Activated CD8-positive, alpha-beta memory T cell treated with anti-CD3 and anti-CD28 coated beads, Interleukin-2, amount 50 U/mL, for 24 hours (primary cell): ENCODE data around the gene SRRD.
"Not testable (repeated sequence)": the region's sequence is repeated elsewhere in the genome, so short reads cannot be mapped to it uniquely, and the experiment has no call there.

Experiments used
- DNase-seq: peaks from one replicate; pipeline ENCODE4 v3.0.0-alpha.2; 2020; ENCODE audit errors: extremely low read depth

SRRD gene

GRCh38 chr22:26522592-26522991 lies 38.9 kb downstream of the SRRD start:
- DNase-seq = no peak

GRCh38 chr22:26524870-26525269 lies 41.2 kb downstream of the SRRD start:
- no peak for DNase-seq

GRCh38 chr22:26525946-26526564 lies 42.4 kb downstream of the SRRD start:
- no peak for DNase-seq

- DNase-seq = no peak
Measured at GRCh38 chr22:26527167-26527566, 43.5 kb downstream of the SRRD start.

- no peak for DNase-seq
Measured at GRCh38 chr22:26527574-26528465, 44.1 kb downstream of the SRRD start.

- not testable (repeated sequence) for DNase-seq
Measured at GRCh38 chr22:26528518-26528917, 44.8 kb downstream of the SRRD start.

GRCh38 chr22:26529345-26529744 lies 45.7 kb downstream of the SRRD start:
- no peak for DNase-seq

- no peak for DNase-seq
Measured at GRCh38 chr22:26534171-26534855, 50.6 kb downstream of the SRRD start.

GRCh38 chr22:26534874-26535602 lies 51.4 kb downstream of the SRRD start:
- no peak for DNase-seq

GRCh38 chr22:26535603-26535908 lies 51.9 kb downstream of the SRRD start:
- no peak for DNase-seq

GRCh38 chr22:26536056-26536761 lies 52.5 kb downstream of the SRRD start:
- DNase-seq = no peak

- no peak for DNase-seq
Measured at GRCh38 chr22:26536762-26537134, 53.1 kb downstream of the SRRD start.

- no peak for DNase-seq
Measured at GRCh38 chr22:26540119-26540518, 56.4 kb downstream of the SRRD start.

- DNase-seq = no peak
Measured at GRCh38 chr22:26541167-26541819, 57.6 kb downstream of the SRRD start.

GRCh38 chr22:26542831-26543230 lies 59.2 kb downstream of the SRRD start:
- no peak for DNase-seq
